Measurements from ENCODE around the gene SYTL1. TPM values are rescaled to one million over a fixed set of nuclear protein-coding genes. Genes with fewer than 3 reads are reported as not detected.
A peak's percentile ranks its signal among the peaks of the same experiment; 100 is the strongest.

Gene SYTL1
- total RNA-seq, 1 experiment from 2014 or later, result 75.9 TPM

GRCh38 chr1:27346991-27347624 lies 5.3 kb downstream of the SYTL1 start:
- DNase-seq (ENCODE audit: low read depth, low spot score) (no peak), ATAC-seq (peak; percentile 23)
- peaks cover 19% of the 10 kb centered on the region; the same call in 1 of the 2 replicates for H3K79me2 ChIP-seq (ENCODE audit: insufficient read depth, low read length)
- ChIA-PET POLR2A (interaction anchor here (0.9 to 1.2 kb wide), 2 partner anchors 19 to 20 kb away, joined by 3 read pairs; partner anchors contain the start of gene MAP3K6), CTCF (interaction anchor here (1.4 kb wide), 1 partner anchor 41 kb away, joined by 3 read pairs; no protein-coding TSS in a partner anchor), RAD21 (ENCODE audit: low non-redundant PET in 1 of 2, low total read pairs in 2 of 2, uncharacterized antibody in 2 of 2, unreplicated experiment in 2 of 2) (no interaction called here)
- H2AFZ ChIP-seq (ENCODE audit: low read depth, low read length, poor library complexity, severe bottlenecking), result no peak overlapping the region
- H3K4me1 ChIP-seq (ENCODE audit: control insufficient read depth in 1 of 2, insufficient read depth in 2 of 2, low read length in 2 of 2), result peaks cover 32 to 61% of the 10 kb centered on the region in 2 experiments
- H3K27ac ChIP-seq (ENCODE audit: low read depth, low read length), result peak overlapping the region; percentile 40
- no peaks in the 10 kb centered on the region for H3K9me3 ChIP-seq (ENCODE audit: control insufficient read depth in 1 of 2, insufficient read depth in 1 of 2, low read depth in 1 of 2, low read length in 2 of 2)
- peak overlapping the region; percentile 82 for H3K4me2 ChIP-seq (ENCODE audit: low read length)
- BruUV-seq (replicated peaks), result no TSS peak
- H3K27me3 ChIP-seq (ENCODE audit: insufficient read depth, low read length), result no peaks in the 10 kb centered on the region
- intact Hi-C loops (cut with micrococcal nuclease), result no loop called here
- H3K36me3 ChIP-seq (ENCODE audit: control insufficient read depth in 1 of 2, insufficient read depth in 2 of 2, low read length in 2 of 2), result no peaks in the 10 kb centered on the region
- TF ChIP-seq, protein P1, sequence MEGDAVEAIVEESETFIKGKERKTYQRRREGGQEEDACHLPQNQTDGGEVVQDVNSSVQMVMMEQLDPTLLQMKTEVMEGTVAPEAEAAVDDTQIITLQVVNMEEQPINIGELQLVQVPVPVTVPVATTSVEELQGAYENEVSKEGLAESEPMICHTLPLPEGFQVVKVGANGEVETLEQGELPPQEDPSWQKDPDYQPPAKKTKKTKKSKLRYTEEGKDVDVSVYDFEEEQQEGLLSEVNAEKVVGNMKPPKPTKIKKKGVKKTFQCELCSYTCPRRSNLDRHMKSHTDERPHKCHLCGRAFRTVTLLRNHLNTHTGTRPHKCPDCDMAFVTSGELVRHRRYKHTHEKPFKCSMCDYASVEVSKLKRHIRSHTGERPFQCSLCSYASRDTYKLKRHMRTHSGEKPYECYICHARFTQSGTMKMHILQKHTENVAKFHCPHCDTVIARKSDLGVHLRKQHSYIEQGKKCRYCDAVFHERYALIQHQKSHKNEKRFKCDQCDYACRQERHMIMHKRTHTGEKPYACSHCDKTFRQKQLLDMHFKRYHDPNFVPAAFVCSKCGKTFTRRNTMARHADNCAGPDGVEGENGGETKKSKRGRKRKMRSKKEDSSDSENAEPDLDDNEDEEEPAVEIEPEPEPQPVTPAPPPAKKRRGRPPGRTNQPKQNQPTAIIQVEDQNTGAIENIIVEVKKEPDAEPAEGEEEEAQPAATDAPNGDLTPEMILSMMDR (IDR thresholded peaks at IDR 0.05 in 2 of 3, conservative IDR thresholded peaks at IDR 0.05 in 1 of 3; ENCODE audit: borderline replicate concordance in 1 of 3, insufficient read depth in 1 of 3, low read depth in 2 of 3, low read length in 2 of 3), result no peak
- TF ChIP-seq SIN3A (IDR thresholded peaks at IDR 0.05; ENCODE audit: low read depth) (no peak), FOSL1 (IDR thresholded peaks at IDR 0.05; ENCODE audit: low read depth) (no peak), SP1 (IDR thresholded peaks at IDR 0.05; ENCODE audit: low read depth) (no peak), CEBPB (IDR thresholded peaks at IDR 0.05; ENCODE audit: low read depth) (no peak), SRF (IDR thresholded peaks at IDR 0.05; ENCODE audit: low read depth) (no peak), CBX3 (IDR thresholded peaks at IDR 0.05; ENCODE audit: low read depth) (no peak), JUND (IDR thresholded peaks at IDR 0.05) (no peak), ELF1 (IDR thresholded peaks at IDR 0.05; ENCODE audit: borderline replicate concordance, low read depth) (no peak), TCF7L2 (IDR thresholded peaks at IDR 0.05; ENCODE audit: borderline replicate concordance, extremely low read depth, insufficient read depth, insufficient read length) (no peak), ATF3 (IDR thresholded peaks at IDR 0.05) (no peak), POLR2A (IDR thresholded peaks at IDR 0.05; ENCODE audit: borderline replicate concordance, extremely low read depth, insufficient read depth, insufficient read length) (no peak)
- no peaks in the 10 kb centered on the region for H4K20me1 ChIP-seq (ENCODE audit: insufficient read depth)
- peak overlapping the region; percentile 58 for H3K9ac ChIP-seq (ENCODE audit: low read length)
- no peaks in the 10 kb centered on the region for H3K9me2 ChIP-seq (ENCODE audit: insufficient read depth)
- H3K4me3 ChIP-seq (replicated peaks in 1 of 2; ENCODE audit: low read depth in 1 of 2, low read length in 2 of 2), result peak overlapping the region in 1 of 2 experiments; percentile 49; a peak in 2 of 4 replicates
